MV-4-11 (cell line): ENCODE measurements around the gene ETV7.

ENCODE experiments used
- DNase-seq: peaks from one replicate; lab custom pipeline; 2025; lab: John Stamatoyannopoulos, UW

The ETV7 gene

DNA sequence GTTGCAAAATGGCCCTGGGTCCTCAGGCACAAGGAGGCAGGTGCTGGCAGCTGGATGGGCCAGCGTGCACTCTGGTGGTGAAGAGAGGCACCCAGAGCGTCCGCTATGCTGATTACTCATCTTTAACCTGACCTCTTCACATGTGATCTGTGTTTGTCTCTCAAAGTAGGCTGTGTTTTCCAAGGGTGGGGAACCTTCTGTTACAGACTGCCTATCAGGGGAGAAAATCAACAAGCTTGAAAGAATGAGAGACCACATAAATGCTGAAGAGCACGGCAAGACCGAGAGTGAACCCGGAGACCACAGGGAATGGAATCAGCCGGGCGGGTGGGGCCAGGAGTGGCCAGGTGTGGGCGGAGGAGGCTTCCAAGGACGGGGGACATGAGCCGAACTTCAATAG lies 67.0 kb downstream of the ETV7 start:
- no peak for DNase-seq

DNA sequence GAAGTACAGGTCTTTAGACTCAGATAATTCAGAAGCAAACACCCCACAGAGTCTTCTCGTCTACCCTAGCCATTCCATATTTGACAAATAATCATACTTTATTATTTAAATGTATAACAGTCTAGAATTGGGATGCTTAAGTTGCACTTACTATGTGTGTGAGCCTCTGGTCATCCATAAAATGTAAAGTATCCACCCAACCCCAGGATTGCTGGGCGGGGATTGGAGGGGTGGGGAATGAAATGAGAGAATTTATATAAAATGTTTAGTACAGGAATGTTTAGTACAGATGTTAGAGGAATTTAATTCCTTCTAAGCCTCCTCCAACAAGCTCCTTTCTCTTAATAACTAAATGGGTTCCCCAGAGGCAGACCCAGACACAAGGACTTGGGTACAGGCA lies 67.6 kb downstream of the ETV7 start:
- no peak for DNase-seq

DNA sequence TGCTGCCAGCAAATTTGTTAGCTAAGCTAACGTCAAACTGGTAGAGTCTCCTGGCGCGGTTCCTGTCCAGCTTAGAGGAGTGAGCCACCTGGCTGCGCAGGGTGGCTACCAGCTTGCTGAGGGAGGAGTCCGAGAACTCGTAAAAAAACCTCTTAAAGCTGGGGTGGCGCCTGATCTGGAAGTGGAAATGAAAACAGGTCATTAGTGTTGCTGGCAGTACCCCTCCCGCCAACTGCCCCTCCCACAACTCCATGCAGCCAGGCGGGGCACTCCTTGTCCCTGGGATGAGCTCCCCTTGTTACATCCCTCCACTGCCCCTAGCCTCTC lies 68.1 kb downstream of the ETV7 start:
- no peak for DNase-seq

DNA sequence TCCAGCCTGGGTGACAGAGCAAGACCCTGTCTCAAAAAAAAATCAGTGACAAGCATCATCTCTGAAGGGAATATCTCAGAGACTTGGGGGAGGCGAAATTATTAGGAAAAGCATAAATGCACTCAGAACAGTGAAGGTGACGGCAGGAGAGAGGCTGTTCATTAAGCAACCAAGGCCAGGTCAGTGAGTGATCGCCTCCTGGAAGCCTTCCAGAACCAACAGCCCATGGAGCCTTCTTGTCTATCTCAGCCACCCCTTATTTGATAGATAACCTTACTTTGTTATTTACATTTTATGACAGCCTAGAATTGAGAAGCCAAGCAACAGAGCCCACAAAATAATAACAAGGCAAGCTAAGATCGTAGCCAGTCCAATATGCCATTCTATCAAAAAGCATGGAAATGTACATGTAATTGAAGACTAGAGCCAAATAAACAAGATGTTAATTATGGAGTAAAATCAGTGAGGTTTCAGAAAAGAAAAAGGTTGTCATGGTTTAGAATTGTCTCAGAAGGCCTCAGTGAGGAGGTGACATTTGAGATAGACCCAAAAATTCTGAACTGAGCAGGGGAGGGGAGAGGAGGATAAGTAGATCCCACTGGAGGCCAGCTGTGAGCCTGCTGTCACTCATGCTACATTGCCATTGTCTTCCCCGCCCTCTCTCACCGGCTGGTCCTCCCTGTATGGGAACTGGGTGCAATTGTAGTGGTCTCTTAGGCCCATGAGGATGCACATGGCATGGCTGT lies 68.6 kb downstream of the ETV7 start:
- no peak for DNase-seq

DNA sequence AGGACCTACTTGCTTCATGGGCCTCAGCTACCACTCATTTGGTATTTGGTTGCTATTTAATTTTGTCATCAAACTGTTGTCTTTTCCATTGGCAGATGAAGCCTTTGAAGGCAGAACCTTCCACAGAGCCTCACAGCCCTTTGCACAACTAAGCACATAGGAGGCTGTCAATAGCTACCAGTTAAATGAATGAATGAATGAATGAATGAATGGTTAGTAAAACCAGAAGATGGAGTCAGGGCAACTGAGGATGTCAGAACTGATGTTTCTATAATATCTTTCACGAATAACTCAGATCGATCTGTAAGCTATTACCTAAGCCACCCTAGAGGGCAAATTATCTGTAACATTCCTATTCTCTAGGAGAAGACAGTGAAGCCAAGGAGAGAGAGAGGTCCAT lies 69.8 kb downstream of the ETV7 start:
- no peak for DNase-seq
